Measurements from ENCODE around the gene NCKAP5. TPM values are rescaled to one million over a fixed set of nuclear protein-coding genes. Genes with fewer than 3 reads are reported as not detected.

The NCKAP5 gene
- total RNA-seq, 1 experiment from 2014 or later: 3.2 TPM

GRCh38 chr2:132886574-132886973 lies 681.7 kb downstream of the NCKAP5 start:
- ATAC-seq (no peak), DNase-seq (no peak)
- Histone ChIP-seq H3K79me2 (ENCODE audit: low read length) (no peaks in the 10 kb centered on the region), H3K9me3 (ENCODE audit: low read length) (no peaks in the 10 kb centered on the region), H2AFZ (ENCODE audit: low read length) (no peak overlapping the region), H4K20me1 (ENCODE audit: low read length) (no peaks in the 10 kb centered on the region), H3K4me3 (ENCODE audit: low read length) (no peak overlapping the region), H3K9me2 (replicated peaks; ENCODE audit: low read length) (no peaks in the 10 kb centered on the region), H3K4me2 (ENCODE audit: low read length) (no peak overlapping the region), H3K36me3 (ENCODE audit: low read depth, low read length) (no peaks in the 10 kb centered on the region), H3K4me1 (ENCODE audit: insufficient read depth, low read length) (no peaks in the 10 kb centered on the region), H3K27me3 (ENCODE audit: low read length) (no peaks in the 10 kb centered on the region), H3F3A (ENCODE audit: low read length, unreplicated experiment) (no peaks in the 10 kb centered on the region), H3K9ac (ENCODE audit: low read length) (no peak overlapping the region), H3K27ac (ENCODE audit: low read length) (no peak overlapping the region)
- BruUV-seq (replicated peaks): no TSS peak
- POLR2A ChIA-PET (ENCODE audit: unreplicated experiment): no interaction called here
- CTCF ChIA-PET: no interaction called here
- intact Hi-C loops (cut with micrococcal nuclease): no loop called here
- TF ChIP-seq EZH2 (IDR thresholded peaks at IDR 0.05; ENCODE audit: low read length, unreplicated experiment) (no peak), EZH2phosphoT487 (IDR thresholded peaks at IDR 0.05; ENCODE audit: borderline replicate concordance, low read length) (no peak)
- TF ChIP-seq, protein P1, sequence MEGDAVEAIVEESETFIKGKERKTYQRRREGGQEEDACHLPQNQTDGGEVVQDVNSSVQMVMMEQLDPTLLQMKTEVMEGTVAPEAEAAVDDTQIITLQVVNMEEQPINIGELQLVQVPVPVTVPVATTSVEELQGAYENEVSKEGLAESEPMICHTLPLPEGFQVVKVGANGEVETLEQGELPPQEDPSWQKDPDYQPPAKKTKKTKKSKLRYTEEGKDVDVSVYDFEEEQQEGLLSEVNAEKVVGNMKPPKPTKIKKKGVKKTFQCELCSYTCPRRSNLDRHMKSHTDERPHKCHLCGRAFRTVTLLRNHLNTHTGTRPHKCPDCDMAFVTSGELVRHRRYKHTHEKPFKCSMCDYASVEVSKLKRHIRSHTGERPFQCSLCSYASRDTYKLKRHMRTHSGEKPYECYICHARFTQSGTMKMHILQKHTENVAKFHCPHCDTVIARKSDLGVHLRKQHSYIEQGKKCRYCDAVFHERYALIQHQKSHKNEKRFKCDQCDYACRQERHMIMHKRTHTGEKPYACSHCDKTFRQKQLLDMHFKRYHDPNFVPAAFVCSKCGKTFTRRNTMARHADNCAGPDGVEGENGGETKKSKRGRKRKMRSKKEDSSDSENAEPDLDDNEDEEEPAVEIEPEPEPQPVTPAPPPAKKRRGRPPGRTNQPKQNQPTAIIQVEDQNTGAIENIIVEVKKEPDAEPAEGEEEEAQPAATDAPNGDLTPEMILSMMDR (conservative IDR thresholded peaks at IDR 0.05; ENCODE audit: low read depth, low read length): no peak

- no peaks in the 10 kb centered on the region for H3K9me3 ChIP-seq (ENCODE audit: low read length)
- no peak overlapping the region for H3K27ac ChIP-seq (ENCODE audit: low read length)
- ChIA-PET POLR2A (ENCODE audit: unreplicated experiment) (no interaction called here), CTCF (no interaction called here)
- H3K4me2 ChIP-seq (ENCODE audit: low read length): no peak overlapping the region
- TF ChIP-seq, protein P1 (conservative IDR thresholded peaks at IDR 0.05; ENCODE audit: low read depth, low read length): no peak
- TF ChIP-seq EZH2phosphoT487 (IDR thresholded peaks at IDR 0.05; ENCODE audit: borderline replicate concordance, low read length): no peak
- no peak for TF ChIP-seq EZH2 (IDR thresholded peaks at IDR 0.05; ENCODE audit: low read length, unreplicated experiment)
- no peak overlapping the region for H2AFZ ChIP-seq (ENCODE audit: low read length)
- no peaks in the 10 kb centered on the region for H3F3A ChIP-seq (ENCODE audit: low read length, unreplicated experiment)
- no peaks in the 10 kb centered on the region for H4K20me1 ChIP-seq (ENCODE audit: low read length)
- no peak overlapping the region for H3K9ac ChIP-seq (ENCODE audit: low read length)
- no peak overlapping the region for H3K4me3 ChIP-seq (ENCODE audit: low read length)
- H3K27me3 ChIP-seq (ENCODE audit: low read length): no peaks in the 10 kb centered on the region
- no peak for DNase-seq
- intact Hi-C loops (cut with micrococcal nuclease): no loop called here
- no peak for ATAC-seq
- no peaks in the 10 kb centered on the region for H3K4me1 ChIP-seq (ENCODE audit: insufficient read depth, low read length)
- no peaks in the 10 kb centered on the region for H3K9me2 ChIP-seq (replicated peaks; ENCODE audit: low read length)
- H3K79me2 ChIP-seq (ENCODE audit: low read length): no peaks in the 10 kb centered on the region
- no peaks in the 10 kb centered on the region for H3K36me3 ChIP-seq (ENCODE audit: low read depth, low read length)
- no TSS peak for BruUV-seq (replicated peaks)
These were observed 683.6 kb downstream of the NCKAP5 start for GRCh38 chr2:132884705-132885104.

- intact Hi-C loops (cut with micrococcal nuclease): no loop called here
- no peaks in the 10 kb centered on the region for H4K20me1 ChIP-seq (ENCODE audit: low read length)
- H3K4me2 ChIP-seq (ENCODE audit: low read length): no peak overlapping the region
- TF ChIP-seq, protein P1 (conservative IDR thresholded peaks at IDR 0.05; ENCODE audit: low read depth, low read length): no peak
- TF ChIP-seq EZH2phosphoT487 (IDR thresholded peaks at IDR 0.05; ENCODE audit: borderline replicate concordance, low read length) (no peak), EZH2 (IDR thresholded peaks at IDR 0.05; ENCODE audit: low read length, unreplicated experiment) (no peak)
- H3K79me2 ChIP-seq (ENCODE audit: low read length): no peaks in the 10 kb centered on the region
- DNase-seq (no peak), ATAC-seq (no peak)
- POLR2A ChIA-PET (ENCODE audit: unreplicated experiment): no interaction called here
- H3K9me3 ChIP-seq (ENCODE audit: low read length): no peaks in the 10 kb centered on the region
- no peak overlapping the region for H2AFZ ChIP-seq (ENCODE audit: low read length)
- H3K4me1 ChIP-seq (ENCODE audit: insufficient read depth, low read length): no peaks in the 10 kb centered on the region
- no peaks in the 10 kb centered on the region for H3K9me2 ChIP-seq (replicated peaks; ENCODE audit: low read length)
- no peak overlapping the region for H3K27ac ChIP-seq (ENCODE audit: low read length)
- H3K4me3 ChIP-seq (ENCODE audit: low read length): no peak overlapping the region
- H3K9ac ChIP-seq (ENCODE audit: low read length): no peak overlapping the region
- BruUV-seq (replicated peaks): no TSS peak
- no peaks in the 10 kb centered on the region for H3K27me3 ChIP-seq (ENCODE audit: low read length)
- CTCF ChIA-PET: no interaction called here
- H3K36me3 ChIP-seq (ENCODE audit: low read depth, low read length): no peaks in the 10 kb centered on the region
- H3F3A ChIP-seq (ENCODE audit: low read length, unreplicated experiment): no peaks in the 10 kb centered on the region
These were observed 684.0 kb downstream of the NCKAP5 start for GRCh38 chr2:132884292-132884691.

Data from PC-3 (cell line).